ENCODE data around the gene CAMTA1.

The CAMTA1 gene

DNA sequence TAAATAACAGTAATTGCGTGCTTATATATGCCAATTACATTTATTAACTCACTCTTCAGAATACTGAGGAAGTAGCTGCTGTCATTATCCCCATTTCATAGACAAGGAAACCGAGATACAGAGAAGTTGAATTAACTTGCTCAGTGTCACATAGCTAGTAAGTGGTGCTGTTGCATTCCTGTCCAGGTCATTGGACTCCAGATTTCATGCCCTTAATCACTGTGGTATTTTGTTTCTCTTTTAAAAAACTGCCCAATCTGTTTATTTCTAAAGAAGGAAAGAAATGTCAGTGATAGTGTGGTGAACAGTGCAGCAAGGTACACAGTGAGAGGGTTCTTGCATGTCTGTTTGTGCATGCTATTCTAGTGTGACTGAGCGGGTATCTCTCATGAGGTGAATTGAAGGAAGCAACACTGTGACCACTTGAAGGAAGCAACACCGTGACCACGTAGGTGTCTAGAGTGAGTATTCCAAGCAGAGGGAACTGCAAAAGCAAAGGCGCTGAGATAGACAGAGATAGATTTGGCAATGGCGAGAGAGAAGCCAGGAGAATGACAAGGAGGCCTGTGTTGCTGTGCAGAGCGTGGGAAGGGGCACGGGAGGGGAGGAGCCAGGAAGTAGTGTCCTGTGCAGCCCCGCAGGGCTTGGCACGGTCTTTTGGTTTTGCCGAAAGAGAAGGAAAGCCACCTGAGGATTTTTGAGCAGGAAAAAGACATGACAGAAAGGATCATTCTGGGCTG lies 95.9 kb downstream of the CAMTA1 start:
- no peak for DNase-seq

DNA sequence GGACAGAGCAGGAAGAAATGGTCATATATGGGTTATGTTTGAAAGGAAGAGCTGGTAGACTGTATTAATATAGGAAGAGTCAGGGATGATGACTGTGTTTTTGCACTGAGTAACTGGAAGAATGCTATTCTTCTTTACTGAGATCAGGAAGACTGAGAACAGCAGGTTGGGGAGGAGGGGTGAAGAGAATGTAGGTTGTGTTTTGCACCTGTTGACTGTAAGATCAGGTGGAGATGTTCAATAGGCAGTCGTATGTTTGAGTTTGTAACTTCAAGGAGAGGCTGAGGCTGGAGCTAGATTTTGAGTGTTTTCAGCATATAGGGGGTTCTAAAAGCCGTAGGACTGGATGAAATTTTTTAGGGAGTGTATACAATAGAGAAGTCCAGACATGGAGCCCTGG lies 97.2 kb downstream of the CAMTA1 start:
- no peak for DNase-seq

DNA sequence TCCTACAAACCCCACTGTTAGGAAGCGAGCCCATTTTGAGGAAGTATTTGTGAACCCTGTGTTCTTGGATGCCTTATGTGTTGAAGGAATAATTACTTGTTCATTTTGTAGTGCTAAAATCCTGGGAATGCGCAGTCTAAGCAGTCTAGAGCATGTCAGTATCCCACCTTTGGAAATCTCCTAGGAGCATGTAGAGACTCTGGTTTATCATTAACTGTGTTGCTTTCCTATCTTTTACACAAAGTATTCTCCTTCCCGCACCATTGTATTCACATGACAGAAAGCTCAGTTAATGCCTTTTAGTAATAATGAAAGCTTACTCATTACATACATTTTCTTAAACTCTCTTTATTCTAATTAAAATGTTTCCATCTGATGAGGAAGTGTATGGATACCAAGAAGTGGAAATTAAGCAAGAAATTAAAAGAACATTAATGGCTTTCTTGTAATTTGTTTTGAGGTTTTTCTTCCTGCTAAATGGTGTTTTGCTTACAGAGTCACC lies 99.4 kb downstream of the CAMTA1 start:
- no peak for DNase-seq

DNA sequence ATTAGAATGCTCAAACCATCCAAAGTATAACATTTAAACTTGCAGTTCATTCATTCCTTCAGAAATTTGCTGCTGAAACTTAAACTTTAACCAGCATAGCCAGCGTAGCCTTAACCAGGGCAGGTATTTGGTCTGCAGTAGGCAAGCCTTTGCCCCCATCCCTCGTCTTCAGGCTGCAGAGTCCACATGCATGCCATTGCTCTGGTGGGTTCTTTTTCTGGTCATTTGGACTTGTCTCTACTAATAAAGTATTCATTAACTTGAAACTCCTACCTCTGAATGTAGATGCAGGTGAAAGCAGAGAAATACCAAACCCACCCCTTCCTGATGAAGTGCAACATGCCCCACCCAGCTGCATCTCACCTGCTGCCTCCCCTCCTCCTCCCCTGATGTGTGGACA lies 100.2 kb downstream of the CAMTA1 start:
- no peak for DNase-seq

DNA sequence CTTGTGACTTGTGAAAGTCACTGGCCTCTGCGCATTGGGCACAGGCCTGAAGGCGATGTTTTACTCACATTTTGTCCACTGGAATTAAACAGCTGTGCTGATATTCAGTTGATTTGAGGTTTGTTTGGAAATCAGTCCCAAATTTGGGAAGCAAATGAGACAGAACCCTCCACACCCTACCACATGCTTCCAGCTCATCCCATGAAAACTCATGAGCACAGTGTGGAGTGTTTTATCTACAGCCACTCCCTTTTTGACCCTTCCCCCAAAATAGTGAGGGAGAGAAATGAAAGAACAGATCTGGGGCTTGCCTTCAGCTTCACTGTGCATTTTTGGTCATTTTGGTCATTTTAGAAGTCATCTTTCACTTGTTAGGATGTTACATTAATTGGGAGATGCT lies 101.3 kb downstream of the CAMTA1 start:
- DNase-seq = no peak

DNA sequence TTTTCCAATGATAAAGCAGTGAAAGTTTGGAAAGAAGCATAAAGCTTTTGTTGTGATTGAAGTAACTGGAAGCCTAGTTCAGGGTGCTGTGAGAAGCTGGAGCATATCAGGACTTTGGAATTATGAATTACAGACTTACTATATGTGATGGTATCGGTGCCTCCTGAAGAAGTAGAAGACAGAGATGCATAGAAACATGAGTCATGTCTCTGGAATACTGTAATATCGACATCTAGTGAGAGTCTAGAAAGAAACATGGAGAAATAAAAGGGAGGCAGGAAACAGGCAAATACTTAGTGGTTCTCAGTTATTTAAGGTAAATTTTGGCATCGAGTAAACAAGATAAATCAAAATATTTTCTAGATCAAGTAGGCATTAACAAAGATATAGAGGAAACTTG lies 103.0 kb downstream of the CAMTA1 start:
- DNase-seq = no peak

DNA sequence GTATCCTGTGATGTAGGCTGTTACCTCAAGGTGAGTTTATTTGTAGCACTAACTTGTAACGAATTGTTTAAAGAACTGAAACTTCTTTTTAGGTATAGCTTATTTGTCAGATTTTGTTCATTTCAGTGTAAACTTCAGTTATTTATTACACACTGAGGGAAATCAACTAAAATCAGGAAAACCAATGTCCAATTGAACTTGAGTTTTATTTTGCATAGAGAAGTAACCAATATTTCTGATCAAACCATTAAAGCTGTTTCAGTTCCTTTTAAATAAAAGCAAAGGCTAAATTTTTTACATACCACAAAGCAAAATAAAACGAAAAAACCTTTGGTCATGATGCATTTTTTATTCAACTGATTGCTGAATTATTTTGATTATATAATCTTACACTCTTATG lies 103.6 kb downstream of the CAMTA1 start:
- no peak for DNase-seq

DNA sequence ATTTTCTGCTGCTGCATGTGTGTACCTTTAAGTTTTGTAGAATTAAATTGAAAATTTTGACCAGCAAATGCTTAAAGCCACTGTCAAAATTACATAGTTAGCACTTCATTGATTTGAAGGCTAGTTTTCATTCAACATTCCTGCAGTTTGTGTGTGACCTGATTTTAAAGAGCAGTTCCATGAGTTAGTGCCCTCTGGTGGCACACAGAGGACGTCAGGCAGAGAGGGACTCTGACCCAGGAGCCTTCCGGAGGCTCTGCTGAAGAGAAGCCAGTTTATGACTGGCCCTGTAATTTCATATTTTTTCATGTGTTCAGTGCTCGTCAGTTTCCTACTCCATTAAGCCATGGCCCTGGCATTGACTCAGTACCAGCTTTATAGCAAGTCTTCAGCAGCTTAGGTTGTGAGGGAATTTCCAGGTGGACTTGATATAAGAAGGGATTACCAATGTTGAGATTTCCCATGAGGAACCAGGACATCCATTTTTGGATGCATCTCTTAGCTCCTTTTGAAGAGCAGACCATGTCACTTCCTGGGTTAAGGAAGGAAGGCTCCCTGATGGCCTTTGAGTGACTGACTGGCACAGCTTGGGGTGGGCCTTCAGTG lies 104.7 kb downstream of the CAMTA1 start:
- DNase-seq = peak; percentile 58 to 79 (median 72)

DNA sequence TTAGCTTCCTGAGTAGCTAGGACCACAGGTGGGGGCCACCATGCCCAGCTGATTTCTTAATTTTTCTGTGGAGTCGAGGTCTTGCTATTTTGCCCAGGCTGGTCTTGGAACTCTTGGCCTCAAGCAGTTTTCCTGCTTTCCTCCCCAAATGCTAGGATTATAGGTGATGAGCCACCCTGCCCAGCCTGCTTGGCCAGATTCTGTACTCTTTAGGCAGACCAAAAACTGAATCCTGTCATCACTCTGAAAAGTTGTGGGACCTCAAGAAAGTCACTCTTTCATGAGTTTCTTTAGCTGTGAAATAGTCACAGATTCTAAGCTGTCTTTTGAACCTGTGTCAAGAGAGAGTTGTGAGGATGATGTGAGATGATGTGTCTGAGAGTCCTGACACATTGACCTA lies 105.4 kb downstream of the CAMTA1 start:
- DNase-seq = no peak

DNA sequence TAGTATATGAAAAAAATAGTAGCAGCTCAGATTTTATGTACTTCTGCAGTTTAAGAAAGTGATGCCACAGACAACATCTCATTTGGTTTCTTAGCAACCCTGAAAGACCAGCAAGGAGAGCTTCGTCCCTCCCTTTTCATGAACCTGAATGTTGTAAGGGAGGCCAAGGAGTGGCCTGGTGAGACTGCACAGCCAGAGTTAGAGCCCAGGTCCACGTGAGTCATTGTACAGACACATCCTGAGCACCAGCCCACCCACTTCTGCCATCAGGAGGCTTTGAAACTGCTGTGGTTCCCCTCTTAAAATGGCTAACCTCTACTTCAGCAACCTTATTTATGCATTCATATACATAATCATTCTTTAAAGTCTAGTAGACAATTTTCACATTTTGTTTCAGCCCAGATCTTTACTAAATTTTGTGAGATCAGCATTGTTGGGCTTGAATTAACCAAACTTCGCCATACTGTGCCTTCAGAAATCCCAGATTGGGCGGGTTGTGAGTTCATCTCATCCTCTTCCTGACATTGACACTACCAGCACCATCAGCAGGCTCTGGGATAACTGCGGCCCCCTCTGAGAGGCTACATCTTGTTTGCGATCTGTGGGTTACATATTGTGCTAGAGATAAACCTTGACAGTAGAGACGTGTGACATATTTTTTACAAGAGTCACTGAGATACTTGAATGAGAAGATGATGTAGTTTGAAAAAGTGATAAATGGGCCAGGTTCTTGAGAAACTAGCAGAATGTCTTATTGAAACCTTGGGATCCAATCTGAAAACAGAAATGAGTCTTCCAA lies 106.7 kb downstream of the CAMTA1 start:
- DNase-seq = no peak

DNA sequence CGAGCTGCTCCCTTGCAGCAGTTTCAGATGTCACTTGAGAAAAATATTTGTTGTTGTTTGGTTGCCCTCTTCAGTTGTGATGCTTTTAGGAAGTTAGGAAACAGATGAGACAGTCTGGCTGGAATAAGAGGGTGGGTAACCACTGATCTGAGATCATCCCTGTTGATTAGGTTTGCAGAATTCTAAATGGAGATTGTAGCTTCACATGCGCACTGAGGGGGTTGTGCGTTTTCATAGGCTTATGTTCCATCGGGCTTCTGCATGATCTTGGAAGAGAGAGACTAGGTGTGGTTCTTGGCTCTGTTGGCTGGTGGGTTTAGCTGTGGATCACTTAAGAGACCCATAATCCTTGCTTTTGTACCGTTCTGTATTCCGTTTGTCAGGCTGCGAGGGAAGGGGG lies 108.1 kb downstream of the CAMTA1 start:
- DNase-seq = peak in 1 of 4 experiments; percentile 5

DNA sequence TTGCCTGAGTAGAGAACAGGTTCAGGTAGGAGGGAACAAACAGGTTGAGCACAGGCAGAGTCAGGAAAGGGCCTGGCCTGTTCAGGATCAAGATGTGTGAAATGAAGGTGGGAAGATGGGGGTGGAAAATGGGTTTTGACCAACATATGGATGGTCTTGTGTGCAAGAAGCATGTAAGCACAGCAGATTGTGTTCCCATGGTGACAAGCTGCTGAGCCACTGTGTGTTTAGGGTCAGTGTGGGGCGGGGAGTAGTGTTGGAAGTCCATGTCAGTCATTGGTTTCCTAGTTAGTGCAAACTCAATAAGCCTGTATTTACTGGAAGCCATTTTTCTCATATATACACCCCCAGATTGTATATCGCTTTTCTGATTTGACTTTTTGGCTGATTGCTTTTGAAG lies 111.9 kb downstream of the CAMTA1 start:
- no peak for DNase-seq

DNA sequence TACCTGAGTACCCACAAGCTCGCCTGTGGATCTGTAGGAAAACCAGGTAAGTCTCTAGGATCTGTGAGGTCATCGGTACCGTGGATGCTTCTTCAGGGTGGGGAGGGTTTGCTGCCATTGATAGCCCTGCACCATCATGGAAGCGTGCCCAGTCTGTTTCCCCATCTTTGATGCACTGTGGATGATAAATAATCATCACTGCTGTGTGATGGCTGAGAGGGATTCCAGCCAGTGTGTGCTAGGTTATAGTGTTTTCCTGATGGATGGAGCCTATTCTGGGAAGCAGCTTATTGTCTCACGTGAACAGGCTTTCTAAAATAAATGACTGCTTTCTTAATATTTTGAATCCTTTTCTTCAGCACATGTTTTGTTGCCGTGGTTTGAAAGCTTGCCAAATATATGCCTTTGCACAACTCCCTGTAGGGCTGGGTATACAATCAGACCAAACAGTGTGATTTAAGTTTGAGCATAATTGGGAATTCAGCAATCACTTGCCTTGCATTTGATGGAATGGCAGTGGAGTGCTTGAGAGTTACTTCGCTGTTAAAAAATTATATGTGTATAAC lies 113.8 kb downstream of the CAMTA1 start:
- DNase-seq = no peak

DNA sequence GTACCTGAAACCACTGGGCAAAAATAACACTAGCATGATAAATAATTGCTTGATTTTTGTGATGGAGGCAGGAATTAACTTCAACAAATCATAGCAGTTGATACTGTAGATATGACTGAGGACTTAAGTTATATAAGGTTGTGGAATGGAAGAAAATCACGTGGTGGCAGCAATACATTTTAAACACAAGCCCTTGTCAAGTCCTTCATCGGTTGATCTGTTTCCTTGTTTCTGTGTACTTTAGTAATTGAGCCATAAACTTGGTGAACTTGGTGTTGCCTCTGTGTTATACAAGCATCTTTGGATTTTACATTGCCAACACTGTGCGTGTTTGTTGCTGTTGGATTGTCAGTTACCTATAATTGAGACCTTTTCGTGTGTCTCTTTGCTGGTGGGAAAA lies 114.4 kb downstream of the CAMTA1 start:
- no peak for DNase-seq

DNA sequence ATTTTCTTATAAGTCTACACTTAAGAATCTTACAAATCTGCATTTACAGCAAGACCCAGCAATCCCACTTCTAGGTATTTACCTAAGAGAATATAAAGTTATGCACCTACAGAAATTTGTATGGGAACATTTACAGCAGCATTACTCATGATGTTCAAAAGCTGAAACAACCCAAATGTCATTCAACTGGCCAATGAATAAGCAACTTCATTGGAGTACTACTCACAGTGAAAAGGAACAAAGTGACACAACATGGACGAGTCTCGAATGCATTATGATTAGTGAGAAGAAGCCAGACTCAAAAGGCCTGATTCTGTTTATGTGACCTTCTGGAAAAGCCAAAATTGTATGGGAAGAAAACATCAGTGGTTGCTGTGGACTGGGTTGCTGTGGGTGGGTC lies 116.9 kb downstream of the CAMTA1 start:
- no peak for DNase-seq

DNA sequence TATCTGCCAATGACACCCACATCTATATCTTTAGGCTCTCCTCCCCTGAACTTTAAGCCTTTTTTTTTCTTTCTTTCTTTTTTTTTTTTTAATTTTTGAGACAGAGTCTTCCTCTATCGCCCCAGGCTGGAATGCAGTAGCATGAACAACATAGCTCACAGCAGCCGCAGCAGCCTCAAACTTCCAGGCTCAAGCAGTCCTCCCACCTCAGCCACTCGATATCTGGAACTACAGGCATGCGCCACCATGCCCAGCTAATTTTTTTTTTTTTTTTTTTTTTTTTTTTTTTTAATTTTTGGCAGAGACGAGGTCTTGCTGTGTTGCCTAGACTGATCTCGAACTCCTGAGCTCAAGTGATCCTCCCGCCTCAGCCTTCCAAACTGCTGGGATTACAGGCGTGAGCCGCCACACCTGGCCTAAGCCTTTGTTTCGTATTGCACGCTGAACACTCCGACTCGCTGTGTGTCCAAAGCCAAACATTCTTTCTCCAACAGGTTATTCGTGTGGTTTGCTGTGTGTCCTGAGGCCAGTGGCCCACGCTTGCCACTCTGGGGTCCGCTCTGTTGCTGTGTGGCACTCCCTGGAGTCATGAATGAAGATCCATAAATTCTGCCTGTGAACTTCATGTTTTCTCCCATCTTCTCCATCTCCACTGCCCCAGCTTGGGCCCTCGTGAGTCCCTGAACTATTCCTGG lies 119.4 kb downstream of the CAMTA1 start:
- no peak for DNase-seq

DNA sequence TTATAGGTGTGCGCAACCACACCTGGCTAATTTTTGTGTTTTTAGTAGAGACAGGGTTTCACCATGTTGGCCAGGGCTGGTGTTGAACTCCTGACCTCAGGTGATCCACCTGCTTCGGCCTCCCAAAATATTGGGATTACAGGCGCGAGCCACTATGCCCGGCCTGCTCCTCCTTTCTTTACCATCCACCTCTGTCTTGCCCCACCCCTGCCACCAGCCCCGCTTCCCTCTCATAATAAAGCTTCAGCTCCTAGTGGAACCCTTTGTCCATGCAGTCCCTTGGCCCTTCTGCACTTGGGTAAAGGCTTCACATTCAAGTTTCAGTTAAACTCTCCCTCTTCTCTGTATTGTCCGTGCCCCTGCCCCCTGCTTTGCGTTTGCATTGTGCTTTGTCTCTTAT lies 120.1 kb downstream of the CAMTA1 start:
- no peak for DNase-seq

DNA sequence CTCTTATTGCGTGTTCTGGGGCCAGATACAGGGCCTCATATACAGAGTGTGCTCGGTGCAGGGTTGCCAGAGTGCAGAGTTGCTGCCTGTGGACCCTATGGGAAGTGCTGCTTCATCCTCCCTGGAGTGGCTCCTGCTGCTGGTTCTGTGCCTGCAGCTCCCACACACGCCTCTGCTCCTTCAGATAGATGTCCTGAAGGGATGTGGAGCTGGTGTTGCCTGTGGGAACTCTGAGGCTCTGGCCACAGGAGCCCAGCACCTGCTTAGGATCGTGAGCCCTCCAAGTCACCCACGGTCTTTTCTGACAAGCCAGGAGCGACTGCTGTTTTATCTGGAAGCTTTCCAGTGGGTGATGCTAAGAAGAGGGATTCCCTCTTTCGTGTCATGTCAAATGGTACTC lies 120.5 kb downstream of the CAMTA1 start:
- no peak for DNase-seq

DNA sequence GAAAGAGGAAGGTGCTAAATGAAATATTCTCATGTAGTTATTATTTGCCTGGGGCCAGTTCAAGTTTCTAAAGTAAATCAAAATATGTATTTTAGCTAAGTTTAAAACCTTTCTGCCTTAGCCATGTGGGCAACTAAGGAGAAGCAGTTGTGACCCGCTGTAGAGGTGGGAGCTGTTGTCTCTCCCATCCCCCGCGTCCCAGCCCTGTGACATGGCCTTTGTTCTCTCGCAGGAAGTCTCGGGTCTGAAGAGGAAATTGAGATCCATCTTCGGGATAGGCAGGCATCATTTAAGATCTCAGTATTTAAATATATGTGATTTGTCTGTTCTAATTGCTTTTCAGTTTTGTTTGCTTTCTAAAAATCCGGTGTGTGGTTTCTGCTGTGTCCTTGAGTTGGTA lies 121.5 kb downstream of the CAMTA1 start:
- DNase-seq = peak; percentile 2 to 27 (median 12)

DNA sequence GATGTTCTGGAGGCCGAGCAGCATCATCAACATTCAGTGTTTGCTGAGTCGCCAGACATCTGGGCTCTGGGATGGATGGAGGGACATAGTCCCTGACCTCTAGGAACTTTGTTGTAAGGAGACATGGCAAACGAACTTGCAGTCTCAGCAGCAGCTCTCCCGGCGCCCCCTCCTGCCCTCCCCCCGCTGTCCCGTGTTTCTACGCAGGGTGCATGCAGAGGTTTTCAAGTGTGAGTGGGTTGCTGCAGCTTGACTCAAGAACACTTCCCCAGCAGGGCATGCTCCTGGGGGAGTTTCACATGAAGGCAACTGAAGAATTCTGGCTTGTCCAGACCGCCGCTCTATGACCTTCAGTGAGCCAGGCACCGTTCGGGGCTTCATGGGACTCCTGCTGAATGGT lies 121.9 kb downstream of the CAMTA1 start:
- DNase-seq = no peak

DNA sequence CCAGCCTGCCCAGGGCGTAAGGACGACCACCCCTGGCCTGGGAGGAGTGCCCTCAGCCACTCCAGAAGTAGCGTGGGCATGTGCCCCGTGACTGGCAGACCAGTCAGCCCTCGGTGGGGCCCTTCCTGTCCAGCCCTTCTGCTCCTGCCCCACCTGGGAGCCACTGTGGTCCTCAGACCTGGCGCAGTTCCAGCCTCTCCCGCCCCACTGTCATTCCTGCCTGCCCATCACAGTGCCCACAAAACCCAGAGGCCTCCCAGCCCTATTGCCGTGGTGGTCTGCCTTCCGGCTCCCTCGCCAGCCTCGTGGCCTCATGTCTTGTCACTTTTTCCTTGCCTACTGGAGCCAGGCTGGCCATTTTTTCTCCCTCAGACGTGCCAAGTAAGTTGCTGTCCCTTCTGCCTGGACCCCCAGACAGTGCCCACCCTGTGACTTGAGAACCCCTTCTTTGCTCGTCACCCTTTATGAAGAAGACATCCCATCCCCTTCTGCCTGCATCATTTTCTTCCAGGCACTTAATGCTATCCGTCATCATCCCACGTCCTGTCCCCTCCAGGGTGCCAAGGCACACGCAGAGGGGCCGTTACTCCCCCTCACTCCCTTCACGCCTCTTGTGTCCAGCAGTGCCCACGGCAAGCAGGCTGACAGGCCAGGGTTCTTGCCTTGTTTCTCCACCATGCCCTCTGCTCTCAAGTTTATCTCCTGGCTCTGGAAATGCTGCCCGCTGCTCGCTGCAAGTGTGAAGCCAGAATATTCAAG lies 122.6 kb downstream of the CAMTA1 start:
- DNase-seq = no peak

DNA sequence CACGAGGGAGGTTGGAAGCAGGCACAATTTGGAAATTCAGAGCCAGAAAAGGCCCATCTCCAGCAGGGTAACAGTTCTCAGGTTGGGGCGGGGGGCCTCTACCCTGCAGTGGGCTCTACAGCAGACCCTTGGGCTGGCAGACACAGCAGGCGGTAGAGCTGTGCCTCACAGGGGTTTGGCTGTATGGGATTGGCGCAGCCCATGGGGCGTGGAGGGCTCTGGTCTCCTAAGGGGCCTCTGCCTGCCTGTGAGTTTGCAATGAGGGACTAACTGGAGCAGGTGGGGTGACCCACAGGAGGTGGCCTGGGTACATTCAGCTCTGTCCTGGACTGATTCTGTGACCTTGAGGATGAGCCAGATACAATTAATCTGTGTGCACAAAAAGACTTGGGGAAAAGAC lies 124.1 kb downstream of the CAMTA1 start:
- no peak for DNase-seq

Data from suppressor macrophage (primary cell).